Glutamatergic neuron (in vitro differentiated cells): ENCODE data around the gene NEK10. TPM values are rescaled to one million over a fixed set of nuclear protein-coding genes. Genes with fewer than 3 reads are reported as not detected.
"Not testable (repeated sequence)": the region's sequence is repeated elsewhere in the genome, so short reads cannot be mapped to it uniquely, and the experiment has no call there.

Experiments
- DNase-seq: peaks from one replicate; pipeline ENCODE4 v3.0.0; 2022
- H3K27ac Mint-ChIP-seq: one replicate; pipeline ENCODE4 v1.8.0; 2020; ENCODE audit warnings: mild to moderate bottlenecking, mixed read lengths, inconsistent platforms; ENCODE audit not compliant: unreplicated experiment
- H3K27me3 Mint-ChIP-seq: one replicate; pipeline ENCODE4 v1.8.0; 2020; ENCODE audit warnings: mild to moderate bottlenecking, moderate library complexity, mixed read lengths, inconsistent platforms; ENCODE audit not compliant: unreplicated experiment
- H3K36me3 Mint-ChIP-seq: one replicate; pipeline ENCODE4 v1.8.0; 2020; ENCODE audit warnings: mild to moderate bottlenecking, mixed read lengths, inconsistent platforms; ENCODE audit not compliant: unreplicated experiment
- H3K4me1 Mint-ChIP-seq: one replicate; pipeline ENCODE4 v1.8.0; 2020; ENCODE audit warnings: mild to moderate bottlenecking, low read depth, mixed read lengths, inconsistent platforms; ENCODE audit not compliant: unreplicated experiment
- H3K4me3 Mint-ChIP-seq: one replicate; pipeline ENCODE4 v1.8.0; 2020; ENCODE audit warnings: mild to moderate bottlenecking, mixed read lengths, inconsistent platforms; ENCODE audit not compliant: unreplicated experiment
- H3K9me3 Mint-ChIP-seq: one replicate; pipeline ENCODE4 v1.8.0; 2020; ENCODE audit warnings: mild to moderate bottlenecking, moderate library complexity, mixed read lengths, inconsistent platforms; ENCODE audit not compliant: unreplicated experiment
- total RNA-seq: library from RNA; stranded (reverse); fragmentation: NEBNext Ultra II Directional; extraction: Animal tissue kit (Norgen Biotek cat#: 25700); gene quantifications from one replicate; pipeline ENCODE4 v1.2.1, GENCODE V29; 2021; ENCODE audit not compliant: unreplicated experiment
- TF ChIP-seq, protein P1 (sequence below): fragments of 200-600 bp; sonication (generic); IDR thresholded peaks from one replicate; pipeline ENCODE4 v1.5.0; 2021; ENCODE audit not compliant: partially characterized antibody, unreplicated experiment

The NEK10 gene
- total RNA-seq, 1 donor from 2014 or later = 1.5 TPM

DNA sequence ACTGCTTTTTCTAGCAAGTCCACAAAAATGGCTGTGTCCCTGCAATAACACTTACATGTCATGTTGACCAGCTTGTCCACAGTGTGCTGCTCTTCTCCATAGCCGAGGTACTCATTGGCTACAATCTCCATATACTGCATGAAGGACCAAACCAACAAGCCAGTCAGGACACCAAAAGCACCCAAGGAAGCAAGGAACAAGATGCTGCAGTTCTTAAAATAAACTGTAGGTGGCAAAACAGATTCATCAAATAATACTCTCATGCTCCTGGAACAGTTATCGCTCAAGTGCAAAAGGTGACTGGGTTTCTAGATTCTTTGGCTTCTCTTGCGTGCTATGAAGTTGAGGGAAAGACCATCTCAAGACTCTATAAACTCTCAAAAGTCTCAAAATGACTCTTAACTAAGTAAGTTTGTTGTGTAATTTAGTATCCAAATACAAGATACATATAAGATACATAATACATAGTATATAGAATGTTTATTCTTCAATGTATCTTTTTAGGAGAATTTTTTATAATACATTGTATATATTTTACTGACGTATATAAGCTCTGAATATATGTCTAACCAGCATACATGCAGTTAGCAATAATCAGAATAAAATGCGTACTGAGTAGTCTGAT is 57.0 kb downstream of the NEK10 start:
- Mint-ChIP-seq H3K9me3 (no peaks in the 10 kb centered on the region), H3K4me1 (no peaks in the 10 kb centered on the region), H3K27me3 (no peaks in the 10 kb centered on the region), H3K27ac (no peak overlapping the region), H3K4me3 (no peak overlapping the region), H3K36me3 (no peaks in the 10 kb centered on the region)
- DNase-seq = no peak
- TF ChIP-seq, protein P1, sequence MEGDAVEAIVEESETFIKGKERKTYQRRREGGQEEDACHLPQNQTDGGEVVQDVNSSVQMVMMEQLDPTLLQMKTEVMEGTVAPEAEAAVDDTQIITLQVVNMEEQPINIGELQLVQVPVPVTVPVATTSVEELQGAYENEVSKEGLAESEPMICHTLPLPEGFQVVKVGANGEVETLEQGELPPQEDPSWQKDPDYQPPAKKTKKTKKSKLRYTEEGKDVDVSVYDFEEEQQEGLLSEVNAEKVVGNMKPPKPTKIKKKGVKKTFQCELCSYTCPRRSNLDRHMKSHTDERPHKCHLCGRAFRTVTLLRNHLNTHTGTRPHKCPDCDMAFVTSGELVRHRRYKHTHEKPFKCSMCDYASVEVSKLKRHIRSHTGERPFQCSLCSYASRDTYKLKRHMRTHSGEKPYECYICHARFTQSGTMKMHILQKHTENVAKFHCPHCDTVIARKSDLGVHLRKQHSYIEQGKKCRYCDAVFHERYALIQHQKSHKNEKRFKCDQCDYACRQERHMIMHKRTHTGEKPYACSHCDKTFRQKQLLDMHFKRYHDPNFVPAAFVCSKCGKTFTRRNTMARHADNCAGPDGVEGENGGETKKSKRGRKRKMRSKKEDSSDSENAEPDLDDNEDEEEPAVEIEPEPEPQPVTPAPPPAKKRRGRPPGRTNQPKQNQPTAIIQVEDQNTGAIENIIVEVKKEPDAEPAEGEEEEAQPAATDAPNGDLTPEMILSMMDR = peak; percentile 89

DNA sequence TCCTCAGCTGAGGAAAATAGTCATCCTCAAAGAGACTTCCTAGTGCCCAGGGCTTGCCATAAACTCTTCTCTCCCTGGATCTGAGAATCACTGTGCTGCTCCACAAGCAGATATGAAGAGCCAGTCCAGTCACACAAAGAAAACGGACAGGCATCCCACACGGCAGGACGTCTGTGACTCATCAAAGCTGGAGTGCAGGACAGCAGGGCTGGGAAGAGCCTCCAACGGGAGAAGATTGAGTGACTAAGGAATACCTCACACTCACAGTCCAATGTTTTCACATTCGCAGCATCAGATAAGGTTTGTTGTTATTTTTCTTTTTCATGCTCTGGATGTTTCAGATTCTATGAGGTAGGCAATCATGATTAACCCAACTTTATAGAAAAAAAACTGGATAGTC is 57.8 kb downstream of the NEK10 start:
- no peaks in the 10 kb centered on the region for H3K9me3 Mint-ChIP-seq
- H3K4me3 Mint-ChIP-seq = no peak overlapping the region
- H3K27ac Mint-ChIP-seq = no peak overlapping the region
- TF ChIP-seq, protein P1 = no peak
- DNase-seq = no peak
- H3K4me1 Mint-ChIP-seq = no peaks in the 10 kb centered on the region
- no peaks in the 10 kb centered on the region for H3K27me3 Mint-ChIP-seq
- no peaks in the 10 kb centered on the region for H3K36me3 Mint-ChIP-seq

DNA sequence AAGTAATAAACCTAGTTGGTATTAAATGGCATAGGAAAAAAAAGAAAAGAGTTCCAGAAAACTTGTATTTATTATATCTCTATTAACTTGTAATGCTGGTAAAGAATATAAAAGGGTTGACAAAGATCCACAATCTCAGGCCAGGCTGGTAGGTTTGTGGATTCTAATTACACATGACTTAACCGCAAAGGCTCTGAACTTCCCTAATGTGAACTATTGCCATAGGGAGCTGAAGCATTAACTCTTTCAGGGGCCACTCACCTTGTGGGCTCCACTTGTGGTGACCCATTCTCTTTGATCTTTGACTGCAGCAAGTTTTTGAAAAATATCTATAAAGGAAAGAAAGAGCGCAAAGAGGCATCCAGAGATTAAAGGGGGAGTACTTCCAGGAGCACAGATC is 58.5 kb downstream of the NEK10 start:
- H3K4me1 Mint-ChIP-seq = no peaks in the 10 kb centered on the region
- H3K27ac Mint-ChIP-seq = no peak overlapping the region
- H3K27me3 Mint-ChIP-seq = no peaks in the 10 kb centered on the region
- H3K36me3 Mint-ChIP-seq = no peaks in the 10 kb centered on the region
- H3K4me3 Mint-ChIP-seq = no peak overlapping the region
- no peak for DNase-seq
- H3K9me3 Mint-ChIP-seq = no peaks in the 10 kb centered on the region
- TF ChIP-seq, protein P1 = no peak

DNA sequence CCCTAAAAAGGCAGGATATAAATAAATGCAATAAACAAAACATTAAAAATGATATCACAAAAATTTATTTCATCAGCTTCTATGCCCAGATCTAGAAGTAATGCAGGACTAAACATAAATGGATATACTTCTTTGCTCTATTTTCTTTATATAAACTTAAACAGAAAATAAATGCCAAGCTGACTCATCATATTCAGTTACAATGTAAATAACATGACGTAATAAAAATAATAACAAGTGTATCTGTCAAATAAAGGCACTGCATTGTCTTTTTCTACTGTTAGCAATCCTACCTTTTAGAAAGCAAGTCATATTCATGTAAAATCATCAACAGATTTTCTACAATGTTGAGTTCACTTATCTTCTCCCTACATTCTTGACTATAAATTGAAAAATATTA is 61.6 kb downstream of the NEK10 start:
- Mint-ChIP-seq H3K36me3 (no peaks in the 10 kb centered on the region), H3K9me3 (no peaks in the 10 kb centered on the region), H3K27ac (no peak overlapping the region), H3K4me1 (no peaks in the 10 kb centered on the region), H3K27me3 (no peaks in the 10 kb centered on the region), H3K4me3 (no peak overlapping the region)
- TF ChIP-seq, protein P1 = no peak
- no peak for DNase-seq

DNA sequence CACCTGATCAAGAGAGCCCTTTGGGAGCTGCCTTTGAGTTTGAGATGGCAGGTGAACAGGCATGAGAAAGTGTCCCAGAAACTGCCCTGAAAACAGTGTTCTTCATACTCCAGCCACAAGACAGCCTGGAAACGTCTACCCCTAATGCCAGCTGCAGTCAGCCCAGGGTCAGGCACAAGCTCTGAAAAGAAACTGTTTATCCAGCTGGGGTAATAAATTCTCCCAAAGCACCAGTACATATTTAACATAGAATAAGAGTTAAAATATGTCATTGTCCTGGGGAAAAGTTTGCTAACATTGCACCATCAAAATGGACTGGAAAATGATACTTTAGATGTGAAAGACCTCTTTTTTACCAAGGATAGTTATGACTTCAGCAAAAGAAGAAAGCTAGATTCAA is 66.3 kb downstream of the NEK10 start:
- Mint-ChIP-seq H3K27me3 (no peaks in the 10 kb centered on the region), H3K4me1 (no peaks in the 10 kb centered on the region), H3K27ac (no peak overlapping the region), H3K36me3 (peaks cover 24% of the 10 kb centered on the region), H3K4me3 (no peak overlapping the region), H3K9me3 (peaks cover 5% of the 10 kb centered on the region)
- TF ChIP-seq, protein P1 = no peak
- no peak for DNase-seq

DNA sequence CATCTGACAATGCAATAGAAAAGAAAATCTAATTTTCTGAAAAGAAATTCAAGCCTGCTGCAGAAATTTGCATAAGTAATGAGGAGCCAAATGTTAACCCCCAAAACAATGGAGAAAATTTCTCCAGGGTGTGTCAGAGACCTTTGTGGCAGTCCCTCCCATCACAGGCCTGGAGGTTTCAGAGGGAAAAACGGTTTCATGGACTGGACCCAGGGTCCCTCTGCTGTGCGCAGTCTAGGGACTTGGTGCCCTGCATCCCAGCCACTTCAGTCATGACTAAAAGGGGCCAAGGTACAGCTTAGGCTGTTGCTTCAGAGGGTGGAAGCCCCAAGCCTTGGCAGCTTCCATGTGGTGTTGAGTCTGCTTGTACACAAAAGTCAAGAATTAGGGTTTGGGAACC is 70.2 kb downstream of the NEK10 start:
- not testable (repeated sequence) for H3K27me3 Mint-ChIP-seq, DNase-seq, H3K9me3 Mint-ChIP-seq, H3K4me3 Mint-ChIP-seq, H3K4me1 Mint-ChIP-seq, H3K27ac Mint-ChIP-seq
- peaks cover 24% of the 10 kb centered on the region for H3K36me3 Mint-ChIP-seq
